GM23248 (cell line): ENCODE data around the gene GPS1.

Experiments used
- EZH2 ChIP-seq: fragments of 200-600 bp; sonication (generic); IDR thresholded peaks from 2 replicates; pipeline ENCODE4 v1.6.1; 2018; ENCODE audit warnings: antibody characterized with exemption, mild to moderate bottlenecking; ENCODE audit not compliant: insufficient read depth, poor library complexity, severe bottlenecking
- EZH2phosphoT487 ChIP-seq: fragments of 200-600 bp; sonication (generic); IDR thresholded peaks from 2 replicates; pipeline ENCODE4 v1.6.1; 2018; ENCODE audit warnings: antibody characterized with exemption, moderate library complexity, mild to moderate bottlenecking, low read depth; ENCODE audit not compliant: insufficient read depth

- TF ChIP-seq EZH2 (no peak), EZH2phosphoT487 (no peak)
These were observed 2.8 kb downstream of the GPS1 start for GRCh38 chr17:82054351-82055022.
